ENCODE measurements around the gene TMA7B. TPM values are rescaled to one million over a fixed set of nuclear protein-coding genes. Genes with fewer than 3 reads are reported as not detected.

Gene TMA7B
- total RNA-seq, 4 donors from 2014 or later, result not detected

DNA sequence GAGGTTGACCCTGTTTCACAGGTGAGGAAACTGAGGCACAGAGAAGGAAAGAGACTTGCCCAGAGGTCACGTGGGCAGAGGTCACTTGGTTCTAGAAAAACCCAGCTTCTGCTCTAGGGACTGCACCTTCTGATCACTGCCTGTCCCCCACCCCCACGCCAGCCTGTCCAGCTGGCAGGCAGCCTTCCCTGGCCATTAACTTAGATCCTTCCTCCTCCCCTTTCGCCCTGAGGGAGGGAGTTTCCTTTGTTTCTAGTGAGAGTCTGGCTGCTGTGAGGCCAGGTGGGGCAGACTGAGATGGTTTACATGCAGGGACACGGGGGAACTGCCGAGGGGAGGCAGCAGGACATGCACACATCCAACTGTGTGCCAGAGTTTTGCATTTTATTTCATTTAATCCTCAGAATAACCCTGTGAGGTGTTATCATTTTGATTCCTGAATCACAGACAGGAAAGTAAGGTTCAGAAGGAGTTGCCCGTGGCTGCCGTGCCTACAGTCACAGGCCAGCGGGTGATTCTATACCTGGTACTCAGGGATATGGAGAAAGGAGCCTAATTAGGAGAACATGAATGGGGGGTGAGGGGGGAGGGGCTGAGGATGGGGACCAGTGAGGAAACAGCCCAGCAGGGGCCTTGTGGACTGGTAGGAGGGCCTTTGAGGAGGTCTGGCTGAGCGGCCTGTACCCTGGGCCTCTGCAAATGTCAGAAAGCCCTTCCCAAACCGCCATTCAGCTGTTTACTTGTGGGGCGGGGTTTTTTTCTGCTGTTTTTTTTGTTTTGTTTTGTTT lies 37.9 kb downstream of the TMA7B start:
- DNase-seq, result no peak
- Histone ChIP-seq H3K27ac (peak overlapping the region; percentile 35 to 95 (median 94)), H3K27me3 (peaks cover 0 to 32% (median 0%) of the 10 kb centered on the region in 4 donors), H3K4me3 (peak overlapping the region in 3 of 4 donors; percentile 56 to 73 (median 70)), H3K9me3 (no peaks in the 10 kb centered on the region), H3K4me1 (peaks cover 25 to 94% (median 44%) of the 10 kb centered on the region in 3 donors), H3K36me3 (peaks cover 0 to 10% (median 0%) of the 10 kb centered on the region in 3 donors)
- 40 to 49% methylated on average over 4 to 6 of the region's 11 CpGs for WGBS, 2 donors
- TF ChIP-seq, protein P1, sequence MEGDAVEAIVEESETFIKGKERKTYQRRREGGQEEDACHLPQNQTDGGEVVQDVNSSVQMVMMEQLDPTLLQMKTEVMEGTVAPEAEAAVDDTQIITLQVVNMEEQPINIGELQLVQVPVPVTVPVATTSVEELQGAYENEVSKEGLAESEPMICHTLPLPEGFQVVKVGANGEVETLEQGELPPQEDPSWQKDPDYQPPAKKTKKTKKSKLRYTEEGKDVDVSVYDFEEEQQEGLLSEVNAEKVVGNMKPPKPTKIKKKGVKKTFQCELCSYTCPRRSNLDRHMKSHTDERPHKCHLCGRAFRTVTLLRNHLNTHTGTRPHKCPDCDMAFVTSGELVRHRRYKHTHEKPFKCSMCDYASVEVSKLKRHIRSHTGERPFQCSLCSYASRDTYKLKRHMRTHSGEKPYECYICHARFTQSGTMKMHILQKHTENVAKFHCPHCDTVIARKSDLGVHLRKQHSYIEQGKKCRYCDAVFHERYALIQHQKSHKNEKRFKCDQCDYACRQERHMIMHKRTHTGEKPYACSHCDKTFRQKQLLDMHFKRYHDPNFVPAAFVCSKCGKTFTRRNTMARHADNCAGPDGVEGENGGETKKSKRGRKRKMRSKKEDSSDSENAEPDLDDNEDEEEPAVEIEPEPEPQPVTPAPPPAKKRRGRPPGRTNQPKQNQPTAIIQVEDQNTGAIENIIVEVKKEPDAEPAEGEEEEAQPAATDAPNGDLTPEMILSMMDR (IDR thresholded peaks at IDR 0.05), result no peak
- TF ChIP-seq POLR2A (IDR thresholded peaks at IDR 0.05), result no peak
- intact Hi-C loops (cut with DNase I), result no loop called here

- peaks cover 25 to 97% (median 45%) of the 10 kb centered on the region in 3 donors for H3K4me1 ChIP-seq
- 43 to 48% methylated on average over 13 to 16 of the region's 16 CpGs for WGBS, 2 donors
These were observed 39.1 kb downstream of the TMA7B start for GRCh38 chr22:39999144-39999757.

DNA sequence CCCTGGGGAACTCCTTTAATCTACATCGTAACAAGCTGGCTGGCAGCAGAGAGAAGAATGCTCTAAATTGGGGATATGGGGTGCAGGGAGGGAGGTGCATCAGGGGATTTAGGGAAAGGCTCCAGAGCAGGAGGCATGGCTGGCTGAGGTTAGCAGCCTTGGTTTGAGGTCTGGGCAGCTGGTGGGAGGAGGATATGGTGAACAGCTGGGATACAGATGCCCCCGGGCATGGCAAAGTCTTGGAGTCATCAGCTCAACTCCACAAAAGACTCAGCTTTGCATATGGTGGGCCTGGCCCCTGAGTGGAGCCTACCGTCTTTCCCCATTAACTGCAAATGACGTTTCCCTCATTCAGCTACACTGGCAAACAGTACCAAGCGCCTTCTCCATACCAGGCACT lies 40.0 kb downstream of the TMA7B start:
- no peak for TF ChIP-seq POLR2A (IDR thresholded peaks at IDR 0.05)
- peaks cover 26 to 99% (median 52%) of the 10 kb centered on the region in 3 donors for H3K4me1 ChIP-seq
- DNase-seq, result no peak
- H3K36me3 ChIP-seq, result peaks cover 0 to 10% (median 0%) of the 10 kb centered on the region in 3 donors
- intact Hi-C loops (cut with DNase I), result no loop called here
- H3K27me3 ChIP-seq, result peaks cover 0 to 19% (median 0%) of the 10 kb centered on the region in 4 donors
- H3K4me3 ChIP-seq, result no peak overlapping the region
- 55 to 73% methylated on average over 4 to 5 of the region's 5 CpGs for WGBS, 2 donors
- no peaks in the 10 kb centered on the region for H3K9me3 ChIP-seq
- H3K27ac ChIP-seq, result peak overlapping the region; percentile 8 to 94 (median 78)

More at GRCh38 chr22:39999144-39999757, 39.1 kb downstream of the TMA7B start:
- Histone ChIP-seq H3K4me3 (peak overlapping the region in 2 of 4 donors; percentile 70 to 73), H3K36me3 (peaks cover 0 to 10% (median 0%) of the 10 kb centered on the region in 3 donors), H3K27me3 (peaks cover 0 to 28% (median 0%) of the 10 kb centered on the region in 4 donors), H3K9me3 (no peaks in the 10 kb centered on the region), H3K27ac (peak overlapping the region; percentile 8 to 95 (median 94))
- no peak for DNase-seq
- intact Hi-C loops (cut with DNase I), result no loop called here
- no peak for TF ChIP-seq POLR2A (IDR thresholded peaks at IDR 0.05)
- TF ChIP-seq, protein P1 (IDR thresholded peaks at IDR 0.05), result no peak

- Histone ChIP-seq H3K4me3 (no peak overlapping the region), H3K27ac (peak overlapping the region; percentile 8 to 94 (median 78)), H3K36me3 (peaks cover 0 to 10% (median 0%) of the 10 kb centered on the region in 3 donors), H3K27me3 (peaks cover 0 to 9% (median 0%) of the 10 kb centered on the region in 4 donors), H3K4me1 (peaks cover 30 to 99% (median 57%) of the 10 kb centered on the region in 3 donors), H3K9me3 (no peaks in the 10 kb centered on the region)
- TF ChIP-seq, protein P1 (IDR thresholded peaks at IDR 0.05), result no peak
- TF ChIP-seq POLR2A (IDR thresholded peaks at IDR 0.05), result no peak
- 15 to 50% methylated on average over 1 to 4 of the region's 4 CpGs for WGBS, 2 donors
- DNase-seq, result no peak
- intact Hi-C loops (cut with DNase I), result no loop called here
These were observed 40.9 kb downstream of the TMA7B start for GRCh38 chr22:40001106-40001505.

DNA sequence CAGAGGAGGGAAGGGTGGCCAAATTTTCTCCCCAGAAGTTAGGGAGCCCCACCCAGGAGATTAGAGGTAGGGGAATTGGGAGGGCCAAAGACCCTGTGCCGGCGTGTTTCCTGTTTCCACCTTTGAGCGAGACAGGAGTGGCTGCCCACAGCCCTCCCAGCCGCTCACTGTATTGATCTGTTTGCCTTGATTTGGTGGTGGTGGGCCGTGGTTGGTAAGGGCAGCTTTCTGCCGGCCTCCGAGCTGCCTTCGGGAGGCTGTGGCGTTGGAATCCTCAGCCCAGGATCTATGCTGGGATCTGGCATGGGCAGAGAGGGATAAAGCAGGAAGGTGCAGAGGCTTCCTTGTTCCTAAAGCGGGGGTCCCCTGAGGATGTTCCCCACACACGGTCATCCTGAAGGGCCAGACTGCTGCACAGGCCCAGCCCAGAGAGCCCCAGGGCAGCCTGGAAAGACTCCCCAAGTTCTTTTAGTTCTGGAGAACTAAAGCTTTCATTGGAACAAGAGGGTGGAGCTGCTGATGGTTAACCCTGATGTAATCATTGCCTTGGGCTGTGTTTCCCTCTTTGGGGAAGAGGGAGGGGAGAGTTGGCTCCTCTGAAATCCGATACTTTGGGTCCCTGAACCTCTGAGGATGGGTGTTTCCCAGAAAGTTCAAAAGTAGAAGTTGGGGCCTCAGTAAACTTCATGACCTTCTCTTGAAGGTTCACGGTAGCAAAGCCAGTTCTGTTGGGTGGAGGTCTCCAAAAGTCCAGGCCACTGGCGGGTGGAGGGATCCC lies 41.8 kb downstream of the TMA7B start:
- TF ChIP-seq, protein P1 (IDR thresholded peaks at IDR 0.05), result no peak
- TF ChIP-seq POLR2A (IDR thresholded peaks at IDR 0.05), result no peak
- Histone ChIP-seq H3K36me3 (peaks cover 0 to 10% (median 0%) of the 10 kb centered on the region in 3 donors), H3K27ac (peak overlapping the region; percentile 53 to 94 (median 78)), H3K4me3 (no peak overlapping the region), H3K9me3 (no peaks in the 10 kb centered on the region), H3K27me3 (peaks cover 0 to 9% (median 0%) of the 10 kb centered on the region in 4 donors), H3K4me1 (peaks cover 30 to 100% (median 62%) of the 10 kb centered on the region in 3 donors)
- intact Hi-C loops (cut with DNase I), result no loop called here
- no peak for DNase-seq
- WGBS, 2 donors, result 42 to 45% methylated on average over 6 to 9 of the region's 14 CpGs

All from esophagus squamous epithelium (tissue), 5 donors.